Measurements from ENCODE around the gene HOXB2. TPM values are rescaled to one million over a fixed set of nuclear protein-coding genes. Genes with fewer than 3 reads are reported as not detected.

HOXB2 gene
- total and polyA plus RNA-seq, 2 of the 8 experiments (the other 6 are each of a cell fraction or from before 2014, with no cell fraction given) = not detected

DNA sequence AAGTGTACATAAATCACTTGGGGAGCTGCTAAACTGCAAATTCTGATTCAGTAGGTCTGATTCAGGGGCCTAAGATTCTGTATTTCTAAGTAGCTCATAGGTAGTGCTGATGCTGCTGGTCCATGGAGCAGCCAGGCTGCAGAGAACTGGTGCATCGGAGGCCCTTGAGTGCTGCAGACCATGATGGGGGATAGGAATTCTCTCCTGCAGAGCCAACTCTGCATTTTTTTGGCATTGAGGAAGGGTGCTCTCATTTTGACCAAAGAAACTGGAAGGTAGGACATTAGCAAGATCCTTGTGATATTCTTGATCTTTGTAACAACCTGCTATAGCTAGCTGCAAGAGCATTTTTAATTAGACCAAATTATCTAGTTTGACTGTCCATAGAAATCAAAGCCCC is 4.7 kb downstream of the HOXB2 start:
- 81% methylated on average over 1 of the region's 1 CpG; no CpG with 5 or more reads in 1 of the 2 experiments for WGBS, 2 experiments (ENCODE audit: extremely low coverage in 1 of 2, insufficient coverage in 1 of 2, insufficient read length in 1 of 2, insufficient replicate concordance in 2 of 2, low coverage in 1 of 2, low lambda C conversion rate in 2 of 2, missing lambda C conversion rate in 1 of 2)
- ChIA-PET CTCF (ENCODE audit: partially characterized antibody) (interaction anchor here (0.9 to 3.4 kb wide), 8 partner anchors 9 to 55 kb away, joined by 3 to 14 read pairs (median 6); no protein-coding TSS in a partner anchor), POLR2A (ENCODE audit: partially characterized antibody) (interaction anchor here (0.9 to 1.5 kb wide), 3 partner anchors 11 to 18 kb away, joined by 3 to 5 read pairs (median 3); no protein-coding TSS in a partner anchor)
- peaks cover 0 to 3% (median 0%) of the 10 kb centered on the region in 4 experiments; a peak in 1 of 8 replicates for H3K36me3 ChIP-seq (ENCODE audit: control insufficient read depth in 2 of 4, insufficient read depth in 4 of 4, low read length in 3 of 4)
- no peak overlapping the region for H2BK15ac ChIP-seq (ENCODE audit: low read length)
- H3K9ac ChIP-seq (replicated peaks in 1 of 4; ENCODE audit: extremely low read depth in 1 of 4, low read depth in 3 of 4, low read length in 3 of 4) = no peak overlapping the region
- H2BK12ac ChIP-seq (ENCODE audit: low read depth, low read length) = no peak overlapping the region
- DNase-seq (ENCODE audit: low read depth in 1 of 2, low spot score in 2 of 2) (no peak), FAIRE-seq (no peak)
- H3K4me1 ChIP-seq (replicated peaks in 1 of 4; ENCODE audit: control insufficient read depth in 3 of 4, insufficient read depth in 4 of 4, low read length in 3 of 4) = peaks cover 0 to 11% (median 8%) of the 10 kb centered on the region in 4 experiments; a peak in 6 of 7 replicates
- no peak overlapping the region for H2AFZ ChIP-seq (ENCODE audit: low read length)
- no peaks in the 10 kb centered on the region for H3K79me2 ChIP-seq (ENCODE audit: control insufficient read depth in 1 of 2, insufficient read depth in 2 of 2, low read length in 2 of 2)
- no peak overlapping the region for H2AK5ac ChIP-seq (ENCODE audit: low read depth, low read length)
- H3K27ac ChIP-seq (ENCODE audit: low read depth, low read length) = no peak overlapping the region
- no peak overlapping the region for H2BK20ac ChIP-seq (ENCODE audit: low read length)
- no peaks in the 10 kb centered on the region; the same call in 1 of the 2 replicates for H3K23me2 ChIP-seq (ENCODE audit: low read depth, low read length)
- no peaks in the 10 kb centered on the region for H3K9me3 ChIP-seq (ENCODE audit: insufficient read depth in 2 of 2, low read depth in 1 of 2, low read length in 1 of 2)
- no peak overlapping the region for H3K4ac ChIP-seq (replicated peaks; ENCODE audit: insufficient read length, low read depth, low read length)
- H3K79me1 ChIP-seq (ENCODE audit: low read depth, low read length) = no peaks in the 10 kb centered on the region
- H3K4me3 ChIP-seq (ENCODE audit: extremely low read depth in 1 of 4, insufficient read depth in 2 of 4, low read depth in 3 of 4, low read length in 4 of 4) = no peak overlapping the region
- H3K18ac ChIP-seq (ENCODE audit: extremely low read depth, low read length) = no peak overlapping the region
- H3K14ac ChIP-seq (ENCODE audit: insufficient read length) = no peak overlapping the region
- H3K27me3 ChIP-seq (replicated peaks in 1 of 4; ENCODE audit: control insufficient read depth in 3 of 4, extremely low read depth in 1 of 4, insufficient read depth in 3 of 4, low read length in 3 of 4) = peaks cover 53 to 72% (median 65%) of the 10 kb centered on the region in 4 experiments
- H4K8ac ChIP-seq (ENCODE audit: extremely low read depth, insufficient read depth, low read length) = no peak overlapping the region
- H4K91ac ChIP-seq (replicated peaks; ENCODE audit: insufficient read length, low read length) = no peak overlapping the region
- H2BK5ac ChIP-seq (ENCODE audit: low read depth, low read length) = no peak overlapping the region
- peaks cover under 1 to 2% of the 10 kb centered on the region in 2 experiments for H4K20me1 ChIP-seq (replicated peaks in 1 of 2; ENCODE audit: control insufficient read depth in 1 of 2, insufficient read depth in 2 of 2, low read length in 2 of 2)
- no peak overlapping the region for H3K4me2 ChIP-seq (ENCODE audit: insufficient read depth in 1 of 2, low read depth in 2 of 2, low read length in 2 of 2)
- H2BK120ac ChIP-seq (replicated peaks; ENCODE audit: low read depth, low read length) = no peak overlapping the region
- H3K23ac ChIP-seq (ENCODE audit: insufficient read length) = no peak overlapping the region
- H3K56ac ChIP-seq (replicated peaks; ENCODE audit: insufficient read length, low read depth, low read length) = no peak overlapping the region
- H4K5ac ChIP-seq (ENCODE audit: insufficient read length, low read depth, low read length) = no peak overlapping the region
- TF ChIP-seq POU5F1 (IDR thresholded peaks at IDR 0.05; ENCODE audit: low read depth, low read length) = no peak
- TF ChIP-seq RXRA (IDR thresholded peaks at IDR 0.05; ENCODE audit: insufficient read depth, low read depth, low read length) = no peak
- no peak for TF ChIP-seq HDAC6 (IDR thresholded peaks at IDR 0.05; ENCODE audit: low read depth, low read length)
- TF ChIP-seq ATF3 (IDR thresholded peaks at IDR 0.05; ENCODE audit: insufficient read depth, low read depth, low read length) = no peak
- TF ChIP-seq TBP (IDR thresholded peaks at IDR 0.05; ENCODE audit: low read depth, low read length) = no peak
- TF ChIP-seq SP1 (IDR thresholded peaks at IDR 0.05; ENCODE audit: low read depth, low read length) = no peak
- TF ChIP-seq CHD2 (IDR thresholded peaks at IDR 0.05; ENCODE audit: low read length) = no peak
